Measurements from ENCODE around the gene STAP2.
A peak's percentile ranks its signal among the peaks of the same experiment; 100 is the strongest.

STAP2 gene

DNA sequence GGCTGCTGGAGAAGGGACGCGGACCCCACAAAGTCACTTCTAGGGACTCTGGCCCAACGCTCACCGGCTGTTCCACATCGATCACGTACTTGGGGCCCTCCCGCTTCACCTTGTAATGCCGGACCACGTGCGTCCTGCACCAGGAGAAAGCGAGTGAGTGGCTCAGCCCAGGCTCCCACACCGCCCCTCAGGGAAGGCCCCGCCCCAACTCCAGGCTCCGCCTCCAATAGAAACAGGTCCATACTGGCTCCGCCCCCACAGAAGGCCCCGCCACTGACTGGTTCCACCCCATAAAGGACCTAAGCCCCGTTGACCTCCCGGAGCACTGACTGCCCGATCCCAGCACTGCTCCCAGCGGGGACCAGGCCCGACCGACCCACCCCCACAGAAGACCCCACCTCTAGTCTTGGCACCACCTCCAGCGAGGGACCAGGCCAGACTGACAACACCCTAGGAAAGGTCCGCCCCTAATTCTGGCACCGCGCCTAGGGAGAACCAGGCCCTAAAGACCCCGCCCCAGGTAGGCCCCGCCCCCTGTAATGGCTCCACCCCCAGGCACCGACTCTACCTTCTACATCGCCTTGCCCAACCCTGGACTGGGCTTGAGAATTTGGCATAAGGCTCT is 11.3 kb downstream of the STAP2 start:
- peak; percentile 72 for DNase-seq (ENCODE audit: low read depth)

- no peak for DNase-seq (ENCODE audit: low read depth)
Observed at GRCh38 chr19:4326837-4327251, 11.8 kb downstream of the STAP2 start.

DNA sequence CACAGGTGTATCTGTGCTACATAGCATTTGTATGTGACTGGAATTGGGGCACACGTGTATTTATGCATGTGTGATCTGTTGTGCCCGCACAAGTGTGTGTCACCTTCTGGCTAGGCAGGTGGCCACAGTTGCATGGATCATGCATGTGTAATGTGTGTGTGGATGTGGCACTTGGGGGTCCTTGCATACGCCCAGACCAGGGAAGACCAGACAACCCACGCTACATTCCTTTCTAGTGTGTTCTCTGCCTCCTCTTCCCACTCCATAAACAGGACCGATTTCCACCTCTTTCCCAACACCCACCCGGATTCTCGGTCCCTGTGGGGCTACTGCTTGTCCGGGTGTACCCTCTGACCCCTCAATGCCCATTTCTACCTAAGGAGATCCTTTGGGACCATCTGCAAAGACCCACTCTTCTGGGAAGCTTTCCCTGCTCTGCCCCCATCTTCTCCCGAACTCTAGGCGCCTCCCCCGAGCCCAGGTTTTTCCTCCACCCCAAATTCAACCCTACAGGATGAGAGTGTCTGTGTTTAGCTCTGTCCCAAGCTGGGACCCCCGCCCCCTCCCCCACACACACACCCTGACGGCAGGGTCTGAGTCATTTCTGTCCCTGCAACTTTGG is 12.3 kb downstream of the STAP2 start:
- no peak for DNase-seq (ENCODE audit: low read depth)

DNA sequence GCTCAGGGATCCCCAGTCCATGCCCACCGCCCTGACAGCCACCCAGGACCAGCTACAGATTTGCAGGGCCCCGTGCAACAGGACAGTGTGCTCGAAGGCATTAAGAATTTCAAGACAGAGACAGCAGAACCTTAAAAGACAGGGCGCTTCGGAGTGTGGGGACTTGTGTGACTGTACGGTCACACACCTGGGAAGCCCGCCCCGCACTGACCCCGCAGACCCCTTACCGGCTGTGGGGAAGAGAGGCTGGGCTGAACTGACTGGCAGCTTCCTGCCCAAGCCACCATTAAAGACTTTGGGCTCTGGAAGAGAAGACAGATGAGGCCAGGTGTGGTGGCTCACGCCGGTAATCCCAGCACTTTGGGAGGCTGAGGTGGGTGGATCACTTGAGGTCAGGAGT is 14.4 kb downstream of the STAP2 start:
- DNase-seq (ENCODE audit: low read depth) = no peak

- DNase-seq (ENCODE audit: low read depth) = no peak
Observed at GRCh38 chr19:4323692-4324091, 14.9 kb downstream of the STAP2 start.

- DNase-seq (ENCODE audit: low read depth) = no peak
Observed at GRCh38 chr19:4322942-4323665, 15.5 kb downstream of the STAP2 start.

- DNase-seq (ENCODE audit: low read depth) = no peak
Observed at GRCh38 chr19:4320419-4320818, 18.2 kb downstream of the STAP2 start.

DNA sequence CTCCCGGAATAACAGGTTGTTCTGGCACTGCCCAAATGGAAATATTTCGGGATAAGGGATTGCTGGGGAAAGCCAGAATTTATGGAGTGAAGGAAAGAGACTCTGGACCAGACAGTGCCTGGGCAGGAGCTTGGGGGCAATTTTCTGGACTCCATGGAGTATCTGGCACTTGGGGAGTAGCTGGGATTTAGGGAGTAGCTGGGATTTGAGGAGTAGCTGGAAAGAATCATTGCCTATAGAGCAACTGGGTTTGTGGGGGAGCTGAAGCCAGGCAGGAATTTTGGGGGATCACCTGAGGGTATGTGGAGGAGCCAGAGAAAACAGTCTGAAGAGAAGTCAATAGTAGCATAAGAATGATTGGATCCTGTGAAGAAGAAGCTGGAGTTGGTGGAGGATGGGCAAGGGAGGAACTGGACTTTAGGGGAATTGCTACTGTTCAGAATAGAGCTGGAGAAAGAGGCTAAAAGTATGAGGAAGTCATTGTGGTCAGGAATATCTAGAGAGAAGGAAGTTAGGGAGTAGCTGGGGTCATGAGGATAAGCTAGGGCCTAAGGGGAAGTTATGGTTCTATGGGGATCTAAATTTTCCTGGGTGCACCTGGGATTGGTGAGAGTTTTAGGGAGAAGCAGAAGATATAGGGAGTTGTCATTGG is 19.4 kb downstream of the STAP2 start:
- DNase-seq (ENCODE audit: low read depth) = no peak

DNA sequence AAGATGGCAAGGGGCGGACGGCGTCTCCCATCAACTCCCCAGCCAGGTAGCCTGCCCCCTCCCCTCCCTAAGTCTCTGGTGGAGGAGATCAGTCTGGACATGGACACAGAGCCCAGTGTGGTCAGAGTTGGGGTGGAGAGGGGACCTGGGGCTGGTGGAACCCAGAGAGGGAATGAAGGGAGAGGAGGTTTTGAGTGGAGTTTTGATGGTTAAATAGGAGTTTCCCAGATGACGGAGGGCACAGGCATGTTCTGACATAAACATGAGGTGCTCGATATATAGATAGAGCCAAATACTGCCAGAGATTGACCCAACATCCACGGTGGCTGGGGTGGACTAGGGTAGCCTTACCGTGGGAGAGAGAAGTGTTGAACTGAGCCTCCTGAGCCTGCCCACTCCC is 20.2 kb downstream of the STAP2 start:
- DNase-seq (ENCODE audit: low read depth) = no peak

- DNase-seq (ENCODE audit: low read depth) = no peak
Observed at GRCh38 chr19:4316956-4317355, 21.7 kb downstream of the STAP2 start.

GRCh38 chr19:4313847-4314490 is 24.7 kb downstream of the STAP2 start:
- DNase-seq (ENCODE audit: low read depth) = no peak

- DNase-seq (ENCODE audit: low read depth) = no peak
Observed at GRCh38 chr19:4310247-4311121, 28.1 kb downstream of the STAP2 start.

DNA sequence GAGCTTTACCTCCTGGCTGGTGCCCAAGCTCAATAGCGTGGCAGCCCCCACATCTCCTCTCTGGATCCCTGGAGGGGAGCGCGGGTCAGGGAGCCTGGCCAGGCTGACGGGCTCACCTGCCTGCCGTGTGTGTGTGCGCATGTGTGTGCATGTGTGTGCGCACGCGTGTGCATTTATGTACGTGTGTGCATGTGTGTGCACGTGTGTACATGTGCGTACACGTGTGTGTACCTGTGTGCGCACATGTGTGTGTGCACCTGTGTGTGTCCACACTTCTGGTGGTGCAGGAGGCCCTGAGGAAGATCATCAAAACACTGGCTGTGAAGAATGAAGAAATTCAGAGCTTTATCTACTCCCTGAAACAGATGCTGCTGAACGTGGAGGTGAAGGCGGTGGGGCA is 33.0 kb downstream of the STAP2 start:
- no peak for DNase-seq (ENCODE audit: low read depth)

DNA sequence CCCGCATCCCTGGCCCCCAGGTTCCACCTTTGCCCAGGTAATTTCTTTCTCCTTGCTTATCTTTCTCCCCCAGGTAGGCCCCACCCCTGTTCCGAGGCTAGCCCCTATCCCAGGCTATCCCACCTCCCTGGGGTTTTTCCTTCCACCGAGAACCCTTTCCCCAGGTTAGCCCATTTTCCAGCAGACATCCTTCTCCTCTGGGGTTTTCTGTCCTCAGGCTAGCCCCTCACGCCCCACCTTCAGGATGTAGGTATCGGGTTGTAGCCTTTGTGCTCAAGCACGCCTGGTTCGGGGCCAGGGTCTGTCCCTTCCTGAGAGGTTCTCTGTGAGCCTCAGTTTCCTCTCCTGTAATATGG is 33.4 kb downstream of the STAP2 start:
- DNase-seq (ENCODE audit: low read depth) = no peak

DNA sequence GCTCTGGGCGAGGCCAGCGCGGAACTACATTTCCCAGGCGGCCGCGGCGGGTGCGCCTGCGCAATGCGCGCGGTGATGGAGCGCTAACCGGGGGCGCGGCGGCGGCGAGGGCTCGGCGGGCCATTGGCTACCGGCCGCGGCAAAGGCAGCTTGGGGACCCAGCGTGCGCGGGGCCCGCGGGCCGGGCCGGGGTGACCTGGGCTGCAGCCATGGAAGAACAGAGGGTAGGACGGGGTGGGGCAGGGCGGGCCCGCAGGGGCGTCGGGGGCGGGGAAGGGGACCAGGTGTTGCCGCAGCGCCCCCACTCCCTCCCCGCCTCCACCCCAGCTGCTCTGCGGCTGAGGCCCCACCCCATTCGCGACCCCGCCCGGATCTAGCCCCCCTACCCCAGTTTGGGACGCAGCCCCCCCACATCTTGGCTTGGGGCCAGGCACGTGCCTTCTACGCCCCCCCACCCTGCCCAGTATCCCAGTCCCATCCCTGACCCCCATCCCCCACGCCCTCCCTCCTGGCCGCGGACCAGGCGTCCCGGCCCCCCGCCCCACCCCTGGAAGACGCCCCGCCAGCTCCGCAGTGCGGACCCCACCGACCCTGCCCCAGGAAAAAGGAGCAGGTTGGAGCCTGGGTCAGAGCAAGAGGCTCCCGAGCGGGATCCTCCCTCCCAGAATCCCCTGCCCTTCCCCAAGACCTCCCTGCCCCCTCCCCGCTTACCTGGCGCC is 33.9 kb downstream of the STAP2 start, which contains the start of gene FSD1:
Gene FSD1 (plus strand): TSS at position 61 of the 719 bp plus-strand sequence. CDS start 149 bp downstream, at position 210.
- peak; percentile 66 for DNase-seq (ENCODE audit: low read depth)

GRCh38 chr19:4303819-4304537 is 34.6 kb downstream of the STAP2 start:
- DNase-seq (ENCODE audit: low read depth) = no peak

GRCh38 chr19:4302243-4302640 is 36.4 kb downstream of the STAP2 start, which contains the start of gene TMIGD2:
Gene TMIGD2 (minus strand): TSS chr19:4302389. CDS start chr19:4302385, 4 bp downstream.
- DNase-seq (ENCODE audit: low read depth) = no peak

DNA sequence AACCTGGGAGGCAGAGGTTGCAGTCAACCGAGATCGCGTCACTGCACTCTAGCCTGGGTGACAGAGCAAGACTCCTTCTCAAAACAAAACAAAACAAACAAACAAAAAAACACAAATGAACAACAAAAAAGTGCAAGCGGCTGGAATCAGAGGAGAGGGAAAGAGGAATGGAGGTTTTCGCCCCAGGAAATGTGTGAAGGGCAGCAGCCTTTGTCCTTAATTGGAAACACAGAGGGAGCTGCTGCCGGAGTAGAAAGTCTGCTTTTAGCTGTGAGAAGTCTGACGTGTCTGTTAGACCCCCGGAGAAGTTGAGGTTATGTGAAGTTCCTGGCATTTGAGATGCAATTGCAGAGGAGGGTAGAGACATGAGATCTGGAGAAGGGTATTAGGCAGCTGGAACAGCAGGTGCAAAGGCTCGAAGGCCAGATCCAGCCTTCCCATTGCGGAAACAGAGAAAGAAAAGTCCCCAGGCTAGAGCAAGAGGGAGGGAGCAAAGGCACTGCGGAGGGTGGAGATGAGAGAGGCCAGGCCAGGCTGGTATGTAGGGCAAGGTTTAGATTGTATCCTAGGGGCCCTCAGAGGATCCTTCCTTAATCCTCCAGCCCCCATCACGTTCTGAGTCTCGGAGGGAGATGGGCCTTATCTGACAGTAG is 36.9 kb downstream of the STAP2 start:
- no peak for DNase-seq (ENCODE audit: low read depth)

GRCh38 chr19:4300589-4300988 is 38.0 kb downstream of the STAP2 start:
- no peak for DNase-seq (ENCODE audit: low read depth)

Measured in activated T-cell treated with anti-CD3 and anti-CD28 coated beads for 24 hours (primary cell).